ENCODE results near the gene C2CD4C. TPM values are rescaled to one million over a fixed set of nuclear protein-coding genes. Genes with fewer than 3 reads are reported as not detected.
"Not testable (repeated sequence)": the region's sequence is repeated elsewhere in the genome, so short reads cannot be mapped to it uniquely, and the experiment has no call there.

The C2CD4C gene
- total RNA-seq, 1 experiment from 2014 or later = 0.29 TPM

DNA sequence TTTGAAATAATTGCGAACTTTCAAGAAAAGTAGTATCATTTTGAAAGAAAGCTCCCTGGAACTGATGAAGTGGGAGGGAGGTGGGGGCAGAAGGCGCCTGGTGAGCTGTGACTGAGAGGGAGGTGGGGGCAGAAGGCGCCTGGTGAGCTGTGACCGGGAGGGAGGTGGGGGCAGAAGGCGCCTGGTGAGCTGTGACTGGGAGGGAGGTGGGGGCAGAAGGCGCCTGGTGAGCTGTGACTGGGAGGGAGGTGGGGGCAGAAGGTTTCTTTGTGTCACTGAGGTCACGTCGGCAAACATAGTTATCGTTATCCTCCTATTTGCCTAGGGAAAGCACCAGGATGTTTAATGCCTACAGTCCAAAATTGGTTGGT is 24.2 kb downstream of the C2CD4C start:
- Histone ChIP-seq H3K4me2 (ENCODE audit: low read length) (no peak overlapping the region), H3K36me3 (ENCODE audit: low read depth, low read length) (no peaks in the 10 kb centered on the region), H3K4me1 (ENCODE audit: insufficient read depth, low read length) (0 out of 2 replicates have a peak, but pooled peaks cover 3% of the 10 kb centered on the region), H2AFZ (ENCODE audit: low read length) (no peak overlapping the region), H3F3A (ENCODE audit: low read length, unreplicated experiment) (no peaks in the 10 kb centered on the region), H3K9me3 (ENCODE audit: low read length) (no peaks in the 10 kb centered on the region), H3K4me3 (ENCODE audit: low read length) (no peak overlapping the region), H3K27ac (ENCODE audit: low read length) (no peak overlapping the region), H3K9me2 (replicated peaks; ENCODE audit: low read length) (no peaks in the 10 kb centered on the region), H4K20me1 (ENCODE audit: low read length) (no peaks in the 10 kb centered on the region), H3K9ac (ENCODE audit: low read length) (no peak overlapping the region), H3K27me3 (ENCODE audit: low read length) (no peaks in the 10 kb centered on the region), H3K79me2 (ENCODE audit: low read length) (no peaks in the 10 kb centered on the region)
- TF ChIP-seq, protein P1, sequence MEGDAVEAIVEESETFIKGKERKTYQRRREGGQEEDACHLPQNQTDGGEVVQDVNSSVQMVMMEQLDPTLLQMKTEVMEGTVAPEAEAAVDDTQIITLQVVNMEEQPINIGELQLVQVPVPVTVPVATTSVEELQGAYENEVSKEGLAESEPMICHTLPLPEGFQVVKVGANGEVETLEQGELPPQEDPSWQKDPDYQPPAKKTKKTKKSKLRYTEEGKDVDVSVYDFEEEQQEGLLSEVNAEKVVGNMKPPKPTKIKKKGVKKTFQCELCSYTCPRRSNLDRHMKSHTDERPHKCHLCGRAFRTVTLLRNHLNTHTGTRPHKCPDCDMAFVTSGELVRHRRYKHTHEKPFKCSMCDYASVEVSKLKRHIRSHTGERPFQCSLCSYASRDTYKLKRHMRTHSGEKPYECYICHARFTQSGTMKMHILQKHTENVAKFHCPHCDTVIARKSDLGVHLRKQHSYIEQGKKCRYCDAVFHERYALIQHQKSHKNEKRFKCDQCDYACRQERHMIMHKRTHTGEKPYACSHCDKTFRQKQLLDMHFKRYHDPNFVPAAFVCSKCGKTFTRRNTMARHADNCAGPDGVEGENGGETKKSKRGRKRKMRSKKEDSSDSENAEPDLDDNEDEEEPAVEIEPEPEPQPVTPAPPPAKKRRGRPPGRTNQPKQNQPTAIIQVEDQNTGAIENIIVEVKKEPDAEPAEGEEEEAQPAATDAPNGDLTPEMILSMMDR (conservative IDR thresholded peaks at IDR 0.05; ENCODE audit: low read depth, low read length) = no peak
- TF ChIP-seq EZH2phosphoT487 (IDR thresholded peaks at IDR 0.05; ENCODE audit: borderline replicate concordance, low read length) = no peak
- no peak for TF ChIP-seq EZH2 (IDR thresholded peaks at IDR 0.05; ENCODE audit: low read length, unreplicated experiment)
- BruUV-seq (replicated peaks) = no TSS peak
- DNase-seq (no peak), ATAC-seq (no peak)
- CTCF ChIA-PET = no interaction called here
- intact Hi-C loops (cut with micrococcal nuclease) = no loop called here
- POLR2A ChIA-PET (ENCODE audit: unreplicated experiment) = no interaction called here

DNA sequence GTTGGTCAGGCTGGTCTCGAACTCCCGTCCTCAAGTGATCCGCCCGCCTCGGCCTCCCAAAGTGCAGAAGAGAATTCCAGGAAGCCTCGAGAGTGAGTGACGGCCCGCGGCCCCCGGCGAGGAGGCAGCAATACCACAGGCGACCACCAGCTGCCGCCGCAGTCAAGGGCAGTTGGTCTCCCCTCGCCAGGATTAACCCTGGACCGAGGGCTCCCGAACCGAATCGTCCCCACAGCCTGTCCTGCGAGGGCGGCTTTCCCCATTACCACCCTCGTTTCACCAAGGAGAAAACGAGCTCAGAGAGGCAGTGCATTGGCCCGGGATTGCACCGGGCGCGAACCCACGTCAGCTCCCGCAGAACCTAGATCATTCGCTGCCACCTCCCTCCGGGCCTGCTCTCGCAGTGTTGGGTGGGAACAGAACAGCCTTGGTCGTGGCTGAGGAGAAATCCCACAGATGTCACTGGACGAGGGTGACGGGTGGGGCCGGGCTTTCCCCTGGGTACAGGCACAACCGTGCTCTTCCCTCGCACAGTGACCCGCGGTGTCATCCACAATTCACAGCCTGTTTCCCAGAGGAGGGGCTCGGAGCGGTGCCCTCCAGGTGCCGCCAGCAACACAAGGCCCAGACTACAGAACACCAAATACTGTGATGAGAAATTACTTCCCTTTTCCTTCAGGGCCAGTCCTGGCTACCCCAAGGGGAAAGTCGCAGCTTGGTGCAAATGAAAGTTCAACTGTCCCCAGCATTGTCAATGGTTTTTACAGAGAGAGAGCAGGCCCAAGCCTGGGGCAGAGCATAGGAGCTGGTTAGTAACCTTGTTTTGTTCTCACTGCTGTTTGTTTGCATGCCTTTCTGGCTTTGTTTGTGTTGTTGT is 24.8 kb downstream of the C2CD4C start:
- Histone ChIP-seq H3K9me3 (ENCODE audit: low read length) (no peaks in the 10 kb centered on the region), H3K79me2 (ENCODE audit: low read length) (no peaks in the 10 kb centered on the region), H3K4me3 (ENCODE audit: low read length) (no peak overlapping the region), H2AFZ (ENCODE audit: low read length) (no peak overlapping the region), H3K4me2 (ENCODE audit: low read length) (no peak overlapping the region), H3F3A (ENCODE audit: low read length, unreplicated experiment) (no peaks in the 10 kb centered on the region), H3K9me2 (replicated peaks; ENCODE audit: low read length) (no peaks in the 10 kb centered on the region), H3K9ac (ENCODE audit: low read length) (no peak overlapping the region), H3K27me3 (ENCODE audit: low read length) (no peaks in the 10 kb centered on the region), H3K27ac (ENCODE audit: low read length) (no peak overlapping the region), H3K4me1 (ENCODE audit: insufficient read depth, low read length) (0 out of 2 replicates have a peak, but pooled peaks cover 3% of the 10 kb centered on the region), H4K20me1 (ENCODE audit: low read length) (no peaks in the 10 kb centered on the region), H3K36me3 (ENCODE audit: low read depth, low read length) (no peaks in the 10 kb centered on the region)
- BruUV-seq (replicated peaks) = no TSS peak
- no peak for ATAC-seq
- no peak for DNase-seq
- intact Hi-C loops (cut with micrococcal nuclease) = no loop called here
- no peak for TF ChIP-seq EZH2phosphoT487 (IDR thresholded peaks at IDR 0.05; ENCODE audit: borderline replicate concordance, low read length)
- no peak for TF ChIP-seq EZH2 (IDR thresholded peaks at IDR 0.05; ENCODE audit: low read length, unreplicated experiment)
- ChIA-PET CTCF (no interaction called here), POLR2A (ENCODE audit: unreplicated experiment) (no interaction called here)

DNA sequence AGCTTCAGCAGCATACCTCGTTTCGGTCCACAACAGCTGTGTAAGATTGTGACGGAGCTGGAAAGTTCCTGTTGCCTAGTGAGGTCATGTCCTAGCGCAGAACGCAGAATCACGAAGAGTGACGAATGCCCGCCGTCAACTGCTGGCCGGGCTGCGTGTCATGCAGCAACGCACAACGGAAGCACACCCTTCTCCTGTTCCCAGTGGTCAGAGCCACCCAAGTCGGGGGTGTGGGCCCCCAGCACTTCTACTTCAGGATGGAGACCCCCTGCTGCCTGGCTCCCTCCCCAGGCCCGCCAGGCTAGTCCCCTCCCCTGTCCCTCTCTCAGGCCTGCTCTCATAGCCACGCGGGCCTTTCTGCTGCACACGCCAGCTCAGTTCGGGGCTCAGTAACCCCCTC is 25.9 kb downstream of the C2CD4C start:
- ChIA-PET CTCF (no interaction called here), POLR2A (ENCODE audit: unreplicated experiment) (interaction anchor here (0.7 kb wide), 1 partner anchor 13 kb away, joined by 3 read pairs; no protein-coding TSS in a partner anchor)
- Histone ChIP-seq H3F3A (ENCODE audit: low read length, unreplicated experiment) (no peaks in the 10 kb centered on the region), H3K9me2 (replicated peaks; ENCODE audit: low read length) (no peaks in the 10 kb centered on the region), H3K27me3 (ENCODE audit: low read length) (no peaks in the 10 kb centered on the region), H2AFZ (ENCODE audit: low read length) (no peak overlapping the region), H3K36me3 (ENCODE audit: low read depth, low read length) (no peaks in the 10 kb centered on the region), H3K4me2 (ENCODE audit: low read length) (no peak overlapping the region), H3K4me1 (ENCODE audit: insufficient read depth, low read length) (0 out of 2 replicates have a peak, but pooled peaks cover 3% of the 10 kb centered on the region), H3K27ac (ENCODE audit: low read length) (no peak overlapping the region), H3K9ac (ENCODE audit: low read length) (no peak overlapping the region), H3K9me3 (ENCODE audit: low read length) (no peaks in the 10 kb centered on the region), H4K20me1 (ENCODE audit: low read length) (no peaks in the 10 kb centered on the region), H3K79me2 (ENCODE audit: low read length) (no peaks in the 10 kb centered on the region), H3K4me3 (ENCODE audit: low read length) (no peak overlapping the region)
- BruUV-seq (replicated peaks) = no TSS peak
- intact Hi-C loops (cut with micrococcal nuclease) = no loop called here
- TF ChIP-seq EZH2phosphoT487 (IDR thresholded peaks at IDR 0.05; ENCODE audit: borderline replicate concordance, low read length) (no peak), EZH2 (IDR thresholded peaks at IDR 0.05; ENCODE audit: low read length, unreplicated experiment) (no peak)
- TF ChIP-seq, protein P1 (conservative IDR thresholded peaks at IDR 0.05; ENCODE audit: low read depth, low read length) = no peak
- ATAC-seq (no peak), DNase-seq (no peak)

DNA sequence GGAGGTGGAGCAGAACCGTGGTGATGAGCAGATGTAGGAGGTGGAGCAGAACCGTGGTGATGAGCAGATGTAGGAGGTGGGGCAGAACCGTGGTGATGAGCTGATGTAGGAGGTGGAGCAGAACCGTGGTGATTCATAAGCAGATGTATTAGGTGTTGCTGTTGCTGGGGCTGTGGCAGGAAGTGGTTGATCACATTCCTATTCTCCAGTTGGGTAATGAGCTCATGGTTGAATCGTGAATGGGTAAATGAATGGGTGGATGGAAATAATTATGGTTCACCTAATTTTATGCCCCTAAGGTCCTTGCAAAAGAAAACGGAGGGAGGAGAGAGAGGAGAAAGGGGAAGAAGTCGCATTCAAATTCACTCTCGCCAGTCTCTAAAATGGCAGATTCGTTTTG is 26.4 kb downstream of the C2CD4C start:
- H4K20me1 ChIP-seq (ENCODE audit: low read length); H3K4me2 ChIP-seq (ENCODE audit: low read length); DNase-seq; H3K36me3 ChIP-seq (ENCODE audit: low read depth, low read length); H3K27me3 ChIP-seq (ENCODE audit: low read length); H3K9me2 ChIP-seq (replicated peaks; ENCODE audit: low read length); BruUV-seq (replicated peaks); CTCF ChIA-PET; H3K4me3 ChIP-seq (ENCODE audit: low read length); H3K27ac ChIP-seq (ENCODE audit: low read length); ATAC-seq; H2AFZ ChIP-seq (ENCODE audit: low read length); H3K4me1 ChIP-seq (ENCODE audit: insufficient read depth, low read length); H3K79me2 ChIP-seq (ENCODE audit: low read length); intact Hi-C loops (cut with micrococcal nuclease); H3K9ac ChIP-seq (ENCODE audit: low read length); H3F3A ChIP-seq (ENCODE audit: low read length, unreplicated experiment); H3K9me3 ChIP-seq (ENCODE audit: low read length): not testable (repeated sequence)
- POLR2A ChIA-PET (ENCODE audit: unreplicated experiment) = interaction anchor here (0.7 kb wide), 1 partner anchor 13 kb away, joined by 3 read pairs; no protein-coding TSS in a partner anchor

DNA sequence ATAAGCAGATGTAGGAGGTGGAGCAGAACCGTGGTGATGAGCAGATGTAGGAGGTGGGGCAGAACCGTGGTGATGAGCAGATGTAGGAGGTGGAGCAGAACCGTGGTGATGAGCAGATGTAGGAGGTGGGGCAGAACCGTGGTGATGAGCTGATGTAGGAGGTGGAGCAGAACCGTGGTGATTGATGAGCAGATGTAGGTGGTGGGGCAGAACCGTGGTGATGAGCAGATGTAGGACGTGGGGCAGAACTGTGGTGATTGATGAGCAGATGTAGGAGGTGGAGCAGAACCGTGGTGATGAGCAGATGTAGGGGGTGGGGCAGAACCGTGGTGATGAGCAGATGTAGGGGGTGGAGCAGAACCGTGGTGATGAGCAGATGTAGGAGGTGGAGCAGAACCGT is 27.0 kb downstream of the C2CD4C start:
- H3K4me1 ChIP-seq (ENCODE audit: insufficient read depth, low read length); H2AFZ ChIP-seq (ENCODE audit: low read length); H3K27me3 ChIP-seq (ENCODE audit: low read length); CTCF ChIA-PET; ATAC-seq; POLR2A ChIA-PET (ENCODE audit: unreplicated experiment); H3K9me3 ChIP-seq (ENCODE audit: low read length); H3K4me3 ChIP-seq (ENCODE audit: low read length); H3F3A ChIP-seq (ENCODE audit: low read length, unreplicated experiment); H3K9ac ChIP-seq (ENCODE audit: low read length); DNase-seq; H3K79me2 ChIP-seq (ENCODE audit: low read length); H3K9me2 ChIP-seq (replicated peaks; ENCODE audit: low read length); BruUV-seq (replicated peaks); H3K27ac ChIP-seq (ENCODE audit: low read length); H3K36me3 ChIP-seq (ENCODE audit: low read depth, low read length); H3K4me2 ChIP-seq (ENCODE audit: low read length); intact Hi-C loops (cut with micrococcal nuclease); H4K20me1 ChIP-seq (ENCODE audit: low read length): not testable (repeated sequence)
